ENCODE results near the gene CPXM2.

- TF ChIP-seq NFRKB (IDR thresholded peaks at IDR 0.05), result no peak
- no peak for TF ChIP-seq SUZ12 (IDR thresholded peaks at IDR 0.05)
Measured at GRCh38 chr10:123911866-123912265, 20.3 kb upstream of the CPXM2 start.
